A549 (cell line): ENCODE data around the gene SLC17A3. TPM values are rescaled to one million over a fixed set of nuclear protein-coding genes. Genes with fewer than 3 reads are reported as not detected.

Experiments used
- ATAC-seq, 2 experiments: fragments of 200-7000 bp in 1 of 2; fragments of >200 bp in 1 of 2; cut with Nextera tagmentation in 1 of 2; cut with Tn5 transposase in 1 of 2; 3 replicates each; pipeline versions ENCODE4 v1.8.0 to v1.9.1; 2018 to 2020; ENCODE audit warnings: mild to moderate bottlenecking in 1 of 2, moderate library complexity in 1 of 2
- CTCF ChIA-PET: fragments of 300-600 bp; sonication (Branson Sonifier 250); formaldehyde crosslinking; extraction: SDS; loops from one replicate; lab custom pipeline; 2021; ENCODE audit warnings: antibody characterized with exemption, inconsistent platforms; lab: Yijun Ruan, JAX
- POLR2A ChIA-PET: fragments of 350-600 bp; formaldehyde crosslinking; extraction: SDS; loops from one replicate; lab custom pipeline; 2021; ENCODE audit warnings: antibody characterized with exemption, inconsistent platforms; lab: Yijun Ruan, JAX
- DNase-seq, 2 experiments: peaks; one replicate each; pipeline versions ENCODE4 v3.0.0 to v3.0.0-alpha.2; 2011 to 2016; ENCODE audit warnings: low read depth in 1 of 2, low spot score in 1 of 2
- FAIRE-seq: peaks from 2 replicates; lab custom pipeline; 2011; peaks lifted over from hg19 to GRCh38; lab: Jason Lieb, UNC
- H3K27ac ChIP-seq, 2 experiments: fragments of >200 bp; sonication (Bioruptor Twin); formaldehyde crosslinking; 3 replicates each; pipeline ENCODE4 v1.5.1; 2016 to 2017
- H3K4me1 ChIP-seq: fragments of >200 bp; sonication (Bioruptor Twin); formaldehyde crosslinking; 3 replicates; pipeline ENCODE4 v1.6.1; 2016
- H3K4me2 ChIP-seq: fragments of >200 bp; sonication (Bioruptor Twin); formaldehyde crosslinking; 3 replicates; pipeline ENCODE4 v1.6.1; 2016
- H3K4me3 ChIP-seq: fragments of >200 bp; sonication (Bioruptor Twin); formaldehyde crosslinking; 3 replicates; pipeline ENCODE4 v1.5.1; 2016
- H3K9me3 ChIP-seq: fragments of >200 bp; sonication (Bioruptor Twin); formaldehyde crosslinking; 3 replicates; pipeline ENCODE4 v1.6.1; 2016
- ATOH8 ChIP-seq: fragments of 250-450 bp; sonication (Bioruptor Pico); IDR thresholded peaks from 2 replicates; pipeline ENCODE4 v1.5.0; 2020; ENCODE audit warnings: low read depth, mild to moderate bottlenecking, moderate library complexity
- CBX2 ChIP-seq: fragments of 200-600 bp; sonication (generic); IDR thresholded peaks from 2 replicates; pipeline ENCODE4 v1.6.1; 2016; ENCODE audit warnings: low read depth, mild to moderate bottlenecking, borderline replicate concordance
- EP300 ChIP-seq, 2 experiments: fragments of >200 bp; sonication (Bioruptor Twin); formaldehyde crosslinking; IDR thresholded peaks; 2 replicates in 1 of 2; 3 replicates in 1 of 2; pipeline ENCODE4 v1.6.1; 2016 to 2017
- FOXS1 ChIP-seq: fragments of 250-450 bp; sonication (Bioruptor Pico); IDR thresholded peaks from 2 replicates; pipeline ENCODE4 v1.5.0; 2020; ENCODE audit warnings: mild to moderate bottlenecking, moderate library complexity
- HOXB13 ChIP-seq: fragments of 250-450 bp; sonication (Bioruptor Pico); IDR thresholded peaks from 2 replicates; pipeline ENCODE4 v1.5.0; 2020; ENCODE audit warnings: low read depth, mild to moderate bottlenecking, moderate library complexity
- KDM1A ChIP-seq: fragments of 200-600 bp; sonication (generic); IDR thresholded peaks from 2 replicates; pipeline ENCODE4 v1.6.1; 2016; ENCODE audit warnings: low read depth, mild to moderate bottlenecking
- KDM5A ChIP-seq: fragments of 200-600 bp; sonication (generic); IDR thresholded peaks from 2 replicates; pipeline ENCODE4 v1.6.1; 2016; ENCODE audit warnings: antibody characterized with exemption, mild to moderate bottlenecking
- PBX3 ChIP-seq: IDR thresholded peaks from 2 replicates; pipeline ENCODE4 v1.6.1; 2012
- PHF8 ChIP-seq: fragments of 200-600 bp; sonication (generic); IDR thresholded peaks from 2 replicates; pipeline ENCODE4 v1.6.1; 2016; ENCODE audit warnings: low read depth, mild to moderate bottlenecking, antibody characterized with exemption, moderate library complexity, borderline replicate concordance
- RARB ChIP-seq: fragments of 250-450 bp; sonication (Bioruptor Pico); IDR thresholded peaks from 2 replicates; pipeline ENCODE4 v1.8.0; 2021; ENCODE audit warnings: mild to moderate bottlenecking, moderate library complexity
- RCOR1 ChIP-seq: fragments of 150-350 bp; IDR thresholded peaks from 2 replicates; pipeline ENCODE4 v1.6.1; 2014; ENCODE audit warnings: antibody characterized with exemption, low read length, low read depth
- REST ChIP-seq: fragments of 200-600 bp; sonication (generic); IDR thresholded peaks from 2 replicates; pipeline ENCODE4 v1.6.1; 2016; ENCODE audit warnings: antibody characterized with exemption, mild to moderate bottlenecking, moderate library complexity
- RFX5 ChIP-seq: fragments of 450-650 bp; IDR thresholded peaks from 2 replicates; pipeline ENCODE4 v1.7.1; 2014; ENCODE audit warnings: antibody characterized with exemption, mild to moderate bottlenecking, moderate library complexity
- TFCP2L1 ChIP-seq: fragments of 250-450 bp; sonication (Bioruptor Pico); IDR thresholded peaks from 2 replicates; pipeline ENCODE4 v1.5.0; 2021; ENCODE audit warnings: mild to moderate bottlenecking
- ZC3H11A ChIP-seq: fragments of 450-650 bp; IDR thresholded peaks from 2 replicates; pipeline ENCODE4 v1.6.1; 2014; ENCODE audit warnings: antibody characterized with exemption, mild to moderate bottlenecking
- WGBS: methylation state at CpG from one replicate; pipeline ENCODE4 v1.1.6; 2017; ENCODE audit errors: missing lambda C conversion rate; 5-methylcytosine and 5-hydroxymethylcytosine counted together
- polyA plus RNA-seq, 4 experiments: library from polyadenylated mRNA; depleted of rRNA in 3 of 4; stranded (reverse); fragments of >200 nt; fragmentation: RNase III in 1 of 4; extraction: RNeasy Plus Mini Kit Qiagen cat#74134 plus additional on column Dnase treatment in 1 of 4; gene quantifications; 2 replicates in 3 of 4; 3 replicates in 1 of 4; pipeline ENCODE4 v1.2.3, GENCODE V29; 2011 to 2017
- TF ChIP-seq, protein P1 (sequence below): fragments of 450-650 bp; IDR thresholded peaks from 2 replicates; pipeline ENCODE4 v1.6.1; 2014; ENCODE audit warnings: antibody characterized with exemption
- TF ChIP-seq, protein P2 (sequence below): IDR thresholded peaks from 2 replicates; pipeline ENCODE4 v1.6.1; 2012; ENCODE audit warnings: low read depth, borderline replicate concordance

The SLC17A3 gene
- polyA plus RNA-seq, 2 of the 4 experiments (the other 2 are of a cell fraction) = 5.3 to 7.5 TPM

DNA sequence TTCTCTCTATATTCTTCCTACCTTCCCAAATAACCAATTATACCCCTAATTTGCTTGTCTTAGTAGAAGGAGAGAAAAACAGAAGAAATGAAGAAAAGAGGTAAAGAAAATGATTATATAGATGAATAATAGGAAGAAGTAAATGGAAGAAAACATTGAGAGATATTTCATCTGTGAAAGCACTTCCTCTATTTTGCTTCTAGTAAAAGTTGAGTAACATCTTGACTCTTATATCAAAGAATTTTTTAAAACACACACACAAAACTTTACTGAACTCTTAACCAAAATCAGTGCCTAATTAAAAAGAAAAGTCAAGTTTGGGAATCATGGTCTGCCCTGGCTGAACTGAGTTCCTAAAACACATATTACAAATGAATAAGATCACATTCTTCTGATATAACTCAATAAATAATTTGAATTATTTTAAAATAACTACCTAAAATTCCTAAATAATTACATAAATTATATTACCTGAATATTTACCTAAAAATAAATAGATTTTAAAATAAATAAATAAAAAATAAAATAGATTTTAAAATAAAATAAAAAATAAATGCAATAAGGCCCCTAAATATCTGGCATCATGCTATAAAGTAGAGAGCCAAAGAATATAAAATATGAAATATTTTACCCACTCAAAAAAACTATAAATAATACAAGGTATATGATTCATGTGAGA lies 47.6 kb upstream of the SLC17A3 start:
- no peak overlapping the region for H3K4me3 ChIP-seq
- POLR2A ChIA-PET = no interaction called here
- ATAC-seq (no peak), FAIRE-seq (no peak), DNase-seq (no peak)
- H3K27ac ChIP-seq = no peak overlapping the region
- CTCF ChIA-PET = no interaction called here
- H3K9me3 ChIP-seq = no peaks in the 10 kb centered on the region
- no peaks in the 10 kb centered on the region for H3K4me1 ChIP-seq
- no peak overlapping the region for H3K4me2 ChIP-seq
- TF ChIP-seq EP300 (IDR thresholded peaks at IDR 0.05) = no peak
- no peak for TF ChIP-seq CBX2
- TF ChIP-seq RFX5 = no peak
- no peak for TF ChIP-seq REST
- TF ChIP-seq RARB (CRISPR knock-in tag) = no peak
- no peak for TF ChIP-seq HOXB13 (CRISPR knock-in tag)
- no peak for TF ChIP-seq RCOR1
- TF ChIP-seq, protein P1, sequence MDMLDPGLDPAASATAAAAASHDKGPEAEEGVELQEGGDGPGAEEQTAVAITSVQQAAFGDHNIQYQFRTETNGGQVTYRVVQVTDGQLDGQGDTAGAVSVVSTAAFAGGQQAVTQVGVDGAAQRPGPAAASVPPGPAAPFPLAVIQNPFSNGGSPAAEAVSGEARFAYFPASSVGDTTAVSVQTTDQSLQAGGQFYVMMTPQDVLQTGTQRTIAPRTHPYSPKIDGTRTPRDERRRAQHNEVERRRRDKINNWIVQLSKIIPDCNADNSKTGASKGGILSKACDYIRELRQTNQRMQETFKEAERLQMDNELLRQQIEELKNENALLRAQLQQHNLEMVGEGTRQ = no peak
- TF ChIP-seq KDM5A = no peak

- ChIA-PET POLR2A (no interaction called here), CTCF (no interaction called here)
- H3K9me3 ChIP-seq = no peaks in the 10 kb centered on the region
- TF ChIP-seq PHF8 = no peak
- no peak for ATAC-seq
- H3K4me1 ChIP-seq = no peaks in the 10 kb centered on the region
- FAIRE-seq = no peak
- H3K4me3 ChIP-seq = no peak overlapping the region
- no peak for DNase-seq
- H3K4me2 ChIP-seq = no peak overlapping the region
- H3K27ac ChIP-seq = no peak overlapping the region
- 70% methylated on average over 4 of the region's 5 CpGs for WGBS
Measured at GRCh38 chr6:25919657-25920056, 45.6 kb upstream of the SLC17A3 start.

GRCh38 chr6:25918083-25918683 lies 44.1 kb upstream of the SLC17A3 start:
- no peak for ATAC-seq
- no peak for FAIRE-seq
- Histone ChIP-seq H3K27ac (no peak overlapping the region), H3K4me1 (no peaks in the 10 kb centered on the region), H3K4me2 (no peak overlapping the region), H3K4me3 (no peak overlapping the region), H3K9me3 (no peaks in the 10 kb centered on the region)
- 44% methylated on average over 5 of the region's 5 CpGs for WGBS
- DNase-seq = no peak
- TF ChIP-seq PBX3 (no peak), ZC3H11A (no peak), EP300 (IDR thresholded peaks at IDR 0.05) (no peak), ATOH8 (no peak), RARB (CRISPR knock-in tag) (no peak), REST (no peak), TFCP2L1 (no peak), FOXS1 (no peak), RCOR1 (no peak), KDM1A (no peak), PHF8 (no peak)
- TF ChIP-seq, protein P2, sequence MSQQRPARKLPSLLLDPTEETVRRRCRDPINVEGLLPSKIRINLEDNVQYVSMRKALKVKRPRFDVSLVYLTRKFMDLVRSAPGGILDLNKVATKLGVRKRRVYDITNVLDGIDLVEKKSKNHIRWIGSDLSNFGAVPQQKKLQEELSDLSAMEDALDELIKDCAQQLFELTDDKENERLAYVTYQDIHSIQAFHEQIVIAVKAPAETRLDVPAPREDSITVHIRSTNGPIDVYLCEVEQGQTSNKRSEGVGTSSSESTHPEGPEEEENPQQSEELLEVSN = no peak
- ChIA-PET CTCF (no interaction called here), POLR2A (no interaction called here)
